Pancreas (tissue), 10 donors: ENCODE measurements around the gene PPP3CB. TPM values are rescaled to one million over a fixed set of nuclear protein-coding genes. Genes with fewer than 3 reads are reported as not detected.

Experiments
- ATAC-seq, 4 donors: fragments of 200-7000 bp; cut with Tn5 transposase; one replicate each; pipeline versions ENCODE4 v1.8.0 to v1.9.1; 2020; ENCODE audit warnings: mild to moderate bottlenecking in 4 of 4, moderate library complexity in 4 of 4
- DNase-seq, 6 donors: peaks; one replicate each; pipeline ENCODE4 v3.0.0-alpha.2; 2020
- FAIRE-seq: peaks from 2 replicates; lab custom pipeline; 2012; peaks lifted over from hg19 to GRCh38; lab: Jason Lieb, UNC
- H3K27ac ChIP-seq, 4 donors: fragments of 200-600 bp; sonication (generic); 1 replicate in 3 of 4; 2 replicates in 1 of 4; pipeline versions ENCODE4 v1.5.0 to v1.8.0; 2020
- H3K27me3 ChIP-seq, 4 donors: fragments of 200-600 bp; one replicate each; pipeline ENCODE4 v1.8.0; 2021
- H3K36me3 ChIP-seq, 3 donors: fragments of 200-600 bp; sonication (generic) in 1 of 3; one replicate each; pipeline versions ENCODE4 v1.5.0 to v1.8.0; 2020 to 2021
- H3K4me1 ChIP-seq, 3 donors: fragments of 200-600 bp; one replicate each; pipeline ENCODE4 v1.8.0; 2021
- H3K4me3 ChIP-seq, 4 donors: fragments of 200-600 bp; sonication (generic) in 2 of 4; one replicate each; pipeline versions ENCODE4 v1.5.0 to v1.8.0; 2020 to 2021
- H3K9me3 ChIP-seq, 4 donors: fragments of 200-600 bp; one replicate each; pipeline ENCODE4 v1.8.0; 2021
- WGBS, 2 donors: extraction: QIAGEN DNeasy Blood & Tissue Kit; methylation state at CpG; one replicate each; pipeline ENCODE4 v1.1.7; 2013; 5-methylcytosine and 5-hydroxymethylcytosine counted together
- intact Hi-C, 3 donors: fragments of 100-400 bp; cut with DNase I; formaldehyde crosslinking; loops; one replicate each; pipeline versions ENCODE4 v1.11.1 to v1.14.2; 2022
- polyA plus RNA-seq, 2 donors: library from polyadenylated mRNA; stranded (reverse); fragments of 200-250 nt; gene quantifications; one replicate each; pipeline ENCODE4 v1.2.3, GENCODE V29; 2013
- total RNA-seq, 6 donors: library from RNA; stranded (reverse); fragmentation: NEBNext Ultra II Directional in 4 of 6; extraction: Animal tissue kit (Norgen Biotek cat#: 25700) in 4 of 6; gene quantifications; one replicate each; pipeline versions ENCODE4 v1.2.1 to v1.2.4, GENCODE V29; 2021 to 2023
- TF ChIP-seq, protein P1 (sequence below), 4 donors: fragments of 200-600 bp; sonication (generic) in 3 of 4; IDR thresholded peaks; one replicate each; pipeline versions ENCODE4 v1.5.0 to v1.8.0; 2021; ENCODE audit warnings: antibody characterized with exemption in 4 of 4
- donor health status: healthy with polysubstance abuse.
- donor health status: DM: no; HTN: no; CAD: no; lungs with moderate emphysema.
- donor health status: DM: no; HTN: no; CAD: no.
- donor health status: control.
- donor health status: control.
- donor health status: Bipolar disorder and iron deficiency.
- donor health status: DM: yes; HTN: yes; CAD: no.
- donor health status: DM: no; HTN: no; CAD: no.
- donor health status: DM: no; HTN: no; CAD: no.
- donor health status: DM: yes; HTN: yes; CAD: no.

The PPP3CB gene
- total and polyA plus RNA-seq, 8 donors = 13.6 to 29.9 (median 18.5) TPM

DNA sequence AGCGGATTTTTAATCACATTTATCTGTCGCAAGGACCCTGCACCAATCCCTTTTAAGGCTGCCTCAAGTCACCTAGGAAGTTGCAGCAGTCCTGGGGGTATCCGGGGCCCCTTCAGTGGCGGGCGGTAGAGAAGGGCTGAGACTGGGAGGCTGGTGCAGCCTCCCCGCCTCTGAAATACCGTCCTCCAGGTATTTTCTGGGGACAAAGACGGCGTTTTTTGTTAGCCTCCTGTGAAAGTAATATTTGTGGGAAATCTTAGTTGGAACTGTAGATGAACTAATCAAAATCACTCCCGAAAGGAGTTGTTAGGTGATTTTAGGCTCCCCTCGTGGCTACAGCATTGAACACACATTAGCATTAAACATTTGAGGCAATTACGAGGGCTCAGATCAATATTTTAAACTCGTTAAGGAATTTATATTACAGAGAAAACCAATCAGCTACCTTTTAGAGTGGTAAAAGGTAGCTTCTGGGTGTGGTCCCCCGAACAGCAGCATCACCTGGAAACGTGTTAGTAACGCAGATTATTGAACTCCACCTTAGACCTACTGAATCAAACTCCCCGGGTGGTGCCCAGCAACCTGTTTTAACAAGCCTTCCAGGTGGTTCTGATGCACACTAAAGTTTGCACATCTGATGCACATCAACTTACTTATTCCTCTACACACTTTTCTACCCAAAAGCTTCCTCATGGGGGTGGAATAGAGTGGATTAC lies 81.4 kb downstream of the PPP3CB start:
- DNase-seq (peak in 1 of 6 donors; percentile 19), ATAC-seq (peak; percentile 13 to 30 (median 22)), FAIRE-seq (no peak)
- TF ChIP-seq, protein P1, sequence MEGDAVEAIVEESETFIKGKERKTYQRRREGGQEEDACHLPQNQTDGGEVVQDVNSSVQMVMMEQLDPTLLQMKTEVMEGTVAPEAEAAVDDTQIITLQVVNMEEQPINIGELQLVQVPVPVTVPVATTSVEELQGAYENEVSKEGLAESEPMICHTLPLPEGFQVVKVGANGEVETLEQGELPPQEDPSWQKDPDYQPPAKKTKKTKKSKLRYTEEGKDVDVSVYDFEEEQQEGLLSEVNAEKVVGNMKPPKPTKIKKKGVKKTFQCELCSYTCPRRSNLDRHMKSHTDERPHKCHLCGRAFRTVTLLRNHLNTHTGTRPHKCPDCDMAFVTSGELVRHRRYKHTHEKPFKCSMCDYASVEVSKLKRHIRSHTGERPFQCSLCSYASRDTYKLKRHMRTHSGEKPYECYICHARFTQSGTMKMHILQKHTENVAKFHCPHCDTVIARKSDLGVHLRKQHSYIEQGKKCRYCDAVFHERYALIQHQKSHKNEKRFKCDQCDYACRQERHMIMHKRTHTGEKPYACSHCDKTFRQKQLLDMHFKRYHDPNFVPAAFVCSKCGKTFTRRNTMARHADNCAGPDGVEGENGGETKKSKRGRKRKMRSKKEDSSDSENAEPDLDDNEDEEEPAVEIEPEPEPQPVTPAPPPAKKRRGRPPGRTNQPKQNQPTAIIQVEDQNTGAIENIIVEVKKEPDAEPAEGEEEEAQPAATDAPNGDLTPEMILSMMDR (IDR thresholded peaks at IDR 0.05) = no peak
- WGBS, 2 donors = 1% methylated on average over 17 of the region's 17 CpGs
- peak overlapping the region; percentile 93 to 98 (median 97) for H3K27ac ChIP-seq
- H3K4me1 ChIP-seq = peaks cover 0 to 14% (median 6%) of the 10 kb centered on the region in 3 donors
- H3K9me3 ChIP-seq = no peaks in the 10 kb centered on the region
- intact Hi-C loops = no loop called here
- H3K36me3 ChIP-seq = no peaks in the 10 kb centered on the region
- H3K27me3 ChIP-seq = no peaks in the 10 kb centered on the region
- H3K4me3 ChIP-seq = peak overlapping the region; percentile 66 to 99 (median 80)

DNA sequence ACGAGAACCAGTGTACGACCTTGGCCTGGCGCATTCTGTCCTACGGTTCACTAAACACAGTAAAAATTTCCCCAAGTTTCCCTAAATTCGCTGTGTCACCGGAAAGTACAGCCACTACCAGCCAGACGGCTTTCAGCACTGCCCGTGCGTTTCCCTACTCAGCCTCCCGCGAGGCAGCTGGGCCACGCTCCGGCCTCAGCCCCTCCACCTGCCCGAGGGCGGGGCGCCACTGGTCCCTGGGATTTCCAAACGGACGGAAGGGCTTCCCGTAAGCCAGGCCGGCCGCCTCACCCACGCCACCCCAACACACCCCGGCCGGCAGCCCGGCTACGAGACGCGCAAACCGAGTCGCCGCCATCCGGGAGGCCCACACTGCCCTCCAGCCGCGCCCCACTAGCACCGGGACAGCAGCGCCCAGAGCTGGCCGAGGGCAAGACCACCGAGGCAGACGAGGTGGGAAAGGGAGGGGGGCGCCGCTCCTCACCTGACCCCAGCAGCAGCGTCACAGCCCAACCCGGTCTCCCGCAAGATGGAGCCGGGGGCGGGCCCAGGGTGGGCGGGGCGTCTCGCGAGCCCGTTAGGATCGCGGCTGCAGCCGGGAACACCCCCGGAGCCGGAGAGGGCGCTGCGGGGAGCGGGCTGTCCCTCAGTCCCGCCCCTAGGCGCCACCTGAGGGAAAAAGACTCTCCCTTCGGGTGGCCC lies 82.1 kb downstream of the PPP3CB start, which contains the start of gene ANXA7:
ANXA7 (minus strand) TSS at position 531 of the 702 bp plus-strand sequence. CDS start 13,202 bp downstream, outside the sequence.
- intact Hi-C loops = no loop called here
- H3K27me3 ChIP-seq = no peaks in the 10 kb centered on the region
- peak within 1 kb of the TSS; percentile 66 to 99 (median 80) for H3K4me3 ChIP-seq
- 0 to 1% methylated on average over 54 to 62 of the region's 62 CpGs for WGBS, 2 donors
- no peaks in the 10 kb centered on the region for H3K36me3 ChIP-seq
- peaks cover 0 to 10% (median 6%) of the 10 kb centered on the region in 3 donors for H3K4me1 ChIP-seq
- TF ChIP-seq, protein P1 (IDR thresholded peaks at IDR 0.05) = peak in 1 of 4 donors; percentile 29
- H3K27ac ChIP-seq = peak within 1 kb of the TSS; percentile 93 to 98 (median 97)
- no peak for FAIRE-seq
- H3K9me3 ChIP-seq = no peaks in the 10 kb centered on the region
- ATAC-seq = peak; percentile 95 to 97 (median 96)
- peak; percentile 94 to 98 (median 96) for DNase-seq

DNA sequence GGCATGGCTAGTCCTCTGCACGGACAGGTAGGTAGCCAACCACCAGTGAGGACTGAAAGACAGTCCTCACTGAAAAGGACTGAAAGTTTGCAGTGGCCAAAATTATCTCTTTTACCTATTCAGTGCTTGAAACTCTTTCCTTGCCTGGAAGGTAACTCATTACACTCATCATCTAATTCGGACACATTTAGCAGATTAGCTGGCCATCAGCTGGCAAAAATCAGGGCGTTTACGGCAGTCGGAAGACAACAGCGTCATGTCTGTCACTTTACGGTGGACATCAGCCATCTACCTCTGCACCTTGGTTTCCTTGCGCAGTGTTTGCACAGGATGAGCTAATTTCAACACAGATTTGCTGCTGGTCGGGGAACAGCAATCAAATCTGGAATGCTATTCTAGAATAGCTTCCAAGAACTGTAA lies 82.7 kb downstream of the PPP3CB start:
- Histone ChIP-seq H3K9me3 (no peaks in the 10 kb centered on the region), H3K27me3 (no peaks in the 10 kb centered on the region), H3K4me1 (peaks cover 0 to 10% (median 6%) of the 10 kb centered on the region in 3 donors), H3K27ac (peak overlapping the region; percentile 93 to 98 (median 97)), H3K4me3 (peak overlapping the region; percentile 66 to 99 (median 80)), H3K36me3 (no peaks in the 10 kb centered on the region)
- DNase-seq (peak in 3 of 6 donors; percentile 30 to 56 (median 55)), ATAC-seq (peak; percentile 40 to 71 (median 65)), FAIRE-seq (no peak)
- WGBS, 2 donors = 0 to 1% methylated on average over 9 of the region's 9 CpGs
- intact Hi-C loops = no loop called here
- TF ChIP-seq, protein P1 (IDR thresholded peaks at IDR 0.05) = no peak

DNA sequence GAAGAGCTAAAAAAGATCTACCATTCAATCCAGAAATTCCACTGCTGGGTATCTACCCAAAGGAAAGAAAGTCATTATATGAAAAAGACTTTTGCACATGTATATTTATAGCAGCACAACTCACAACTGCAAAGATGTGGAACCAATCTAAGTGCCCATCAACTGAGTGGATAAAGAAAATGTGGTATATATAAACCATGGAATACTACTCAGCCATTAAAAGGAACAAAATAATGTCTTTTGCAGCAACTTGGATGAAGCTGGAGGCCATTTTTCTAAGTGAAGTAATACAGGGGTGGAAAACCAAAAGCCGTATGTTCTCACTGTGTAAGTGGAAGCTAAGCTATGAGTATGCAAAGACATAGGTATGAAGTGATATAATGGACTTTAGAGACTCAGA lies 84.9 kb downstream of the PPP3CB start:
- H3K4me3 ChIP-seq = no peak overlapping the region
- no peak overlapping the region for H3K27ac ChIP-seq
- no peaks in the 10 kb centered on the region for H3K36me3 ChIP-seq
- no peaks in the 10 kb centered on the region for H3K9me3 ChIP-seq
- ATAC-seq = no peak
- DNase-seq = no peak
- H3K27me3 ChIP-seq = no peaks in the 10 kb centered on the region
- H3K4me1 ChIP-seq = peaks cover 0 to 10% (median 6%) of the 10 kb centered on the region in 3 donors
- intact Hi-C loops = no loop called here
- 94 to 100% methylated on average over 1 of the region's 1 CpG for WGBS, 2 donors
- TF ChIP-seq, protein P1 (IDR thresholded peaks at IDR 0.05) = no peak
- FAIRE-seq = no peak
